SK-N-SH (cell line): ENCODE results near the gene MRPS9. TPM values are rescaled to one million over a fixed set of nuclear protein-coding genes. Genes with fewer than 3 reads are reported as not detected.
A peak's percentile ranks its signal among the peaks of the same experiment; 100 is the strongest.

Experiments used
- CTCF ChIA-PET: fragments of 300-600, 350-600 bp; formaldehyde crosslinking; extraction: SDS; loops from one replicate; lab custom pipeline; 2021; lab: Yijun Ruan, JAX
- POLR2A ChIA-PET: fragments of 350-600 bp; sonication (Branson Sonifier 250); formaldehyde crosslinking; extraction: SDS; loops from one replicate; lab custom pipeline; 2020; ENCODE audit warnings: antibody characterized with exemption, inconsistent platforms; lab: Yijun Ruan, JAX
- DNase-seq: peaks from one replicate; pipeline ENCODE4 v3.0.0; 2012
- H2AFZ ChIP-seq: fragments of 200-600 bp; sonication (generic); 2 replicates; pipeline ENCODE4 v1.8.1; 2016; ENCODE audit warnings: antibody characterized with exemption, mild to moderate bottlenecking, low read depth
- H3F3A ChIP-seq: fragments of 200-600 bp; sonication (generic); replicated peaks from 2 replicates; pipeline ENCODE3; 2016; ENCODE audit warnings: antibody characterized with exemption, mild to moderate bottlenecking; ENCODE audit not compliant: insufficient read depth
- H3K27ac ChIP-seq, 2 experiments: fragments of 200-500 bp in 1 of 2; fragments of 200-600 bp in 1 of 2; sonication (Bioruptor generic) in 1 of 2; sonication (generic), shearing (Covaris generic) in 1 of 2; 2 replicates each; pipeline versions ENCODE4 v1.5.1 to v1.6.1; 2014 to 2016; ENCODE audit warnings: low read depth in 2 of 2, inconsistent platforms in 1 of 2, low read length in 1 of 2, mild to moderate bottlenecking in 1 of 2, mixed read lengths in 1 of 2
- H3K27me3 ChIP-seq: fragments of 200-600 bp; sonication (generic), shearing (Covaris generic); 2 replicates; pipeline ENCODE4 v1.6.1; 2016; ENCODE audit warnings: mixed run types; ENCODE audit not compliant: insufficient read depth
- H3K36me3 ChIP-seq, 2 experiments: fragments of 200-500 bp in 1 of 2; fragments of 200-600 bp in 1 of 2; sonication (Bioruptor generic) in 1 of 2; sonication (generic) in 1 of 2; replicated peaks in 1 of 2; 2 replicates each; pipeline versions ENCODE3 to v1.5.1; 2014 to 2016; ENCODE audit warnings: low read length in 1 of 2, mild to moderate bottlenecking in 1 of 2; ENCODE audit not compliant: insufficient read depth in 2 of 2, control insufficient read depth in 1 of 2
- H3K4me1 ChIP-seq, 2 experiments: fragments of 200-500 bp in 1 of 2; fragments of 200-600 bp in 1 of 2; sonication (Bioruptor generic) in 1 of 2; sonication (generic), shearing (Covaris generic) in 1 of 2; 2 replicates each; pipeline versions ENCODE4 v1.5.1 to v1.6.1; 2014 to 2016; ENCODE audit warnings: low read depth in 1 of 2, low read length in 1 of 2, mixed run types in 1 of 2; ENCODE audit not compliant: insufficient read depth in 2 of 2, control insufficient read depth in 1 of 2
- H3K4me2 ChIP-seq: fragments of 200-600 bp; sonication (generic), shearing (Covaris generic); 2 replicates; pipeline ENCODE4 v1.6.1; 2017; ENCODE audit warnings: mixed run types
- H3K4me3 ChIP-seq, 2 experiments: fragments of 200-500 bp in 1 of 2; fragments of 200-600 bp in 1 of 2; sonication (Bioruptor generic) in 1 of 2; sonication (generic), shearing (Covaris generic) in 1 of 2; 2 replicates each; pipeline versions ENCODE4 v1.5.1 to v1.8.1; 2014 to 2016; ENCODE audit warnings: low read depth in 2 of 2, inconsistent platforms in 1 of 2, low read length in 1 of 2, mild to moderate bottlenecking in 1 of 2, mixed read lengths in 1 of 2, moderate library complexity in 1 of 2
- H3K79me2 ChIP-seq: fragments of 200-600 bp; sonication (generic); 2 replicates; pipeline ENCODE4 v1.8.1; 2017; ENCODE audit warnings: mild to moderate bottlenecking; ENCODE audit not compliant: insufficient read depth
- H3K9ac ChIP-seq: fragments of 200-600 bp; sonication (generic); 2 replicates; pipeline ENCODE4 v1.6.1; 2017; ENCODE audit warnings: mixed run types
- H3K9me2 ChIP-seq: fragments of 200-600 bp; sonication (generic); 2 replicates; pipeline ENCODE4 v1.6.1; 2017; ENCODE audit warnings: mixed run types
- H3K9me3 ChIP-seq: fragments of 200-600 bp; sonication (generic); 2 replicates; pipeline ENCODE4 v1.6.1; 2017; ENCODE audit warnings: mixed run types, mild to moderate bottlenecking, moderate library complexity
- H4K20me1 ChIP-seq: fragments of 200-600 bp; sonication (generic); 2 replicates; pipeline ENCODE4 v1.6.1; 2017; ENCODE audit warnings: mild to moderate bottlenecking, mixed run types; ENCODE audit not compliant: insufficient read depth
- CHD2 ChIP-seq: fragments of 150-350 bp; IDR thresholded peaks from 2 replicates; pipeline ENCODE4 v1.6.1; 2018; ENCODE audit warnings: low read length; ENCODE audit not compliant: partially characterized antibody
- FOXJ3 ChIP-seq: sonication (generic); formaldehyde crosslinking; IDR thresholded peaks from 2 replicates; pipeline ENCODE4 v1.5.1; 2020; ENCODE audit warnings: mild to moderate bottlenecking, missing genetic modification reagents
- GATA2 ChIP-seq: sonication (generic); formaldehyde crosslinking; IDR thresholded peaks from 2 replicates; pipeline ENCODE4 v1.5.0; 2020; ENCODE audit warnings: mild to moderate bottlenecking, missing genetic modification reagents
- JUND ChIP-seq: IDR thresholded peaks from 2 replicates; pipeline ENCODE4 v1.4.0; 2012
- MEF2A ChIP-seq: IDR thresholded peaks from 2 replicates; pipeline ENCODE4 v1.4.0; 2012; ENCODE audit warnings: low read depth, borderline replicate concordance
- MXI1 ChIP-seq: IDR thresholded peaks from 2 replicates; pipeline ENCODE4 v1.6.1; 2012; ENCODE audit warnings: mild to moderate bottlenecking, low read depth, low read length, improper control_type of control experiment
- NRF1 ChIP-seq: IDR thresholded peaks from 2 replicates; pipeline ENCODE4 v1.6.1; 2012; ENCODE audit warnings: low read depth, mild to moderate bottlenecking, low read length
- POLR2AphosphoS5 ChIP-seq: IDR thresholded peaks from 2 replicates; pipeline ENCODE4 v1.6.1; 2012; ENCODE audit warnings: low read depth, low read length
- RAD21 ChIP-seq: IDR thresholded peaks from 2 replicates; pipeline ENCODE4 v1.6.1; 2012; ENCODE audit warnings: mild to moderate bottlenecking, low read length
- RCOR1 ChIP-seq: fragments of 150-350 bp; IDR thresholded peaks from 2 replicates; pipeline ENCODE4 v1.6.1; 2017; ENCODE audit warnings: antibody characterized with exemption, low read length
- REST ChIP-seq: IDR thresholded peaks from 2 replicates; pipeline ENCODE4 v1.6.1; 2012; ENCODE audit warnings: mild to moderate bottlenecking, low read depth, low read length, moderate library complexity
- RXRA ChIP-seq: IDR thresholded peaks from 2 replicates; pipeline ENCODE4 v1.4.0; 2012; ENCODE audit warnings: low read depth, mild to moderate bottlenecking, borderline replicate concordance
- SMC3 ChIP-seq: IDR thresholded peaks from 2 replicates; pipeline ENCODE4 v1.6.1; 2012; ENCODE audit warnings: low read depth, low read length, improper control_type of control experiment
- TCF12 ChIP-seq: IDR thresholded peaks from 2 replicates; pipeline ENCODE4 v1.4.0; 2012
- USF2 ChIP-seq: fragments of 150-350 bp; IDR thresholded peaks from 2 replicates; pipeline ENCODE4 v1.6.1; 2017; ENCODE audit warnings: antibody characterized with exemption, low read length, low read depth, borderline replicate concordance
- WGBS: methylation state at CpG from one replicate; pipeline ENCODE4 v1.1.6; 2017; ENCODE audit warnings: low lambda C conversion rate; 5-methylcytosine and 5-hydroxymethylcytosine counted together
- polyA plus RNA-seq, 3 experiments: library from polyadenylated mRNA; depleted of rRNA; stranded (reverse); fragments of >200 nt; gene quantifications; 2 replicates each; pipeline ENCODE4 v1.2.3, GENCODE V29; 2012
- TF ChIP-seq, protein P1 (sequence below): fragments of 200-600 bp; sonication (generic); IDR thresholded peaks from 2 replicates; pipeline ENCODE4 v1.6.1; 2017; ENCODE audit warnings: antibody characterized with exemption, mild to moderate bottlenecking, moderate library complexity
- TF ChIP-seq, protein P2 (sequence below): IDR thresholded peaks from 2 replicates; pipeline ENCODE4; 2012
- TF ChIP-seq, protein P3 (sequence below): IDR thresholded peaks from 2 replicates; pipeline ENCODE4 v1.4.0; 2012; ENCODE audit warnings: low read depth, borderline replicate concordance

The MRPS9 gene
- polyA plus RNA-seq, 1 of the 3 experiments (the other 2 are of a cell fraction), result 31.8 TPM

DNA sequence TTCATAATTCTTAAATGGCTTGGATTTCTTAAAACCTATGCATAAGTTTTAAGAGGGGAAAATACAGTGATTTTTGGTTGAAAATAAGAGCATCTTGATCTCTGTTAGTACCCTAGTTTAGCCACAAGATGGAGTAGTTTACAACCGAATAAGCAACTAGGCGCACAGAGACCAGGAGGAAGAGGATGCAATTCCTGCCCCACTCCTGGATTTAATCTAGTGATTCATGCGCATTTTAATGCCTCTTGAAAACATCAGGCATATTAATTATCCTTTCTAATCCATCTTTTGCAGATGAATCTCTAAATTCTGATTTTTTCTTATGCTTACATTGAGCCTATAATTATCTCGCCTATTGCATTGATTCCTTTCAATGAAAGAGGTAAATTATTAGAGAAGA, 76.7 kb downstream of the MRPS9 start (continued):
- TF ChIP-seq, protein P1, sequence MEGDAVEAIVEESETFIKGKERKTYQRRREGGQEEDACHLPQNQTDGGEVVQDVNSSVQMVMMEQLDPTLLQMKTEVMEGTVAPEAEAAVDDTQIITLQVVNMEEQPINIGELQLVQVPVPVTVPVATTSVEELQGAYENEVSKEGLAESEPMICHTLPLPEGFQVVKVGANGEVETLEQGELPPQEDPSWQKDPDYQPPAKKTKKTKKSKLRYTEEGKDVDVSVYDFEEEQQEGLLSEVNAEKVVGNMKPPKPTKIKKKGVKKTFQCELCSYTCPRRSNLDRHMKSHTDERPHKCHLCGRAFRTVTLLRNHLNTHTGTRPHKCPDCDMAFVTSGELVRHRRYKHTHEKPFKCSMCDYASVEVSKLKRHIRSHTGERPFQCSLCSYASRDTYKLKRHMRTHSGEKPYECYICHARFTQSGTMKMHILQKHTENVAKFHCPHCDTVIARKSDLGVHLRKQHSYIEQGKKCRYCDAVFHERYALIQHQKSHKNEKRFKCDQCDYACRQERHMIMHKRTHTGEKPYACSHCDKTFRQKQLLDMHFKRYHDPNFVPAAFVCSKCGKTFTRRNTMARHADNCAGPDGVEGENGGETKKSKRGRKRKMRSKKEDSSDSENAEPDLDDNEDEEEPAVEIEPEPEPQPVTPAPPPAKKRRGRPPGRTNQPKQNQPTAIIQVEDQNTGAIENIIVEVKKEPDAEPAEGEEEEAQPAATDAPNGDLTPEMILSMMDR, result peak; percentile 86
- TF ChIP-seq TCF12, result no peak
- no peak for TF ChIP-seq JUND
- TF ChIP-seq USF2, result no peak
- TF ChIP-seq RAD21, result peak; percentile 94

DNA sequence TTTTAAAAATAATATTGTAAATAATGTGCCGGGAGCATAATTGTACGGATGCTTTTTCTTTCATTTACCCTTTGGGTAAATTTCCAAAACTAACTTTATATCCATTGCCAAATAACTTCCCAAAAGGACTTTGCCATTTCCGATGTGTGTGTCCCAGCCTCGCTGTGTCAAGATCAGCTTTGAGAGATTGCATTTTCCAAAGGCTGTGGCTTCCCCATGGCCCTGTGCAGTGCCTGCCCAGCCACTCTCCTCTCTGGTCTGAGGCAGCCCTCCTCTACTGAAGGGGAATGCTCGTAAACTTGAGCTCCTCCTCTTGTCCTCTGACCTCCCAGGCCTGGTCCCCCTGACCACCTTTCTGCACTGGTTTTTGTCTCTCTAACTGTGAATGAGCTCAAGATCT, 78.5 kb downstream of the MRPS9 start:
- no peak overlapping the region for H3K4me2 ChIP-seq
- H2AFZ ChIP-seq, result no peak overlapping the region
- H3K9me3 ChIP-seq, result no peaks in the 10 kb centered on the region
- no peak for DNase-seq
- no peak overlapping the region for H3K9ac ChIP-seq
- no peaks in the 10 kb centered on the region for H3F3A ChIP-seq
- H4K20me1 ChIP-seq, result no peaks in the 10 kb centered on the region
- H3K9me2 ChIP-seq, result no peaks in the 10 kb centered on the region
- 84% methylated on average over 5 of the region's 5 CpGs for WGBS
- POLR2A ChIA-PET, result interaction anchor here (2.3 kb wide), 1 partner anchor 119 kb away, joined by 7 read pairs; no protein-coding TSS in a partner anchor
- peaks cover 0 to 10% of the 10 kb centered on the region in 2 experiments; a peak in 1 of 4 replicates for H3K4me1 ChIP-seq
- CTCF ChIA-PET, result interaction anchor here (1.0 to 18.8 kb wide), 8 partner anchors 9 to 177 kb away, joined by 3 to 459 read pairs (median 29); partner anchors contain the start of gene GPR45
- no peak overlapping the region for H3K4me3 ChIP-seq
- H3K36me3 ChIP-seq, result no peaks in the 10 kb centered on the region
- H3K27me3 ChIP-seq, result no peaks in the 10 kb centered on the region
- no peak overlapping the region for H3K27ac ChIP-seq
- TF ChIP-seq NRF1, result no peak
- TF ChIP-seq MEF2A, result no peak
- TF ChIP-seq, protein P2, sequence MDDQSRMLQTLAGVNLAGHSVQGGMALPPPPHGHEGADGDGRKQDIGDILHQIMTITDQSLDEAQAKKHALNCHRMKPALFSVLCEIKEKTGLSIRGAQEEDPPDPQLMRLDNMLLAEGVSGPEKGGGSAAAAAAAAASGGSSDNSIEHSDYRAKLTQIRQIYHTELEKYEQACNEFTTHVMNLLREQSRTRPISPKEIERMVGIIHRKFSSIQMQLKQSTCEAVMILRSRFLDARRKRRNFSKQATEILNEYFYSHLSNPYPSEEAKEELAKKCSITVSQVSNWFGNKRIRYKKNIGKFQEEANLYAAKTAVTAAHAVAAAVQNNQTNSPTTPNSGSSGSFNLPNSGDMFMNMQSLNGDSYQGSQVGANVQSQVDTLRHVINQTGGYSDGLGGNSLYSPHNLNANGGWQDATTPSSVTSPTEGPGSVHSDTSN, result no peak
- TF ChIP-seq RXRA, result no peak
- no peak for TF ChIP-seq GATA2
- TF ChIP-seq MXI1, result no peak
- no peak for TF ChIP-seq SMC3
- no peak for TF ChIP-seq FOXJ3 (CRISPR knock-in tag)
- TF ChIP-seq, protein P3, sequence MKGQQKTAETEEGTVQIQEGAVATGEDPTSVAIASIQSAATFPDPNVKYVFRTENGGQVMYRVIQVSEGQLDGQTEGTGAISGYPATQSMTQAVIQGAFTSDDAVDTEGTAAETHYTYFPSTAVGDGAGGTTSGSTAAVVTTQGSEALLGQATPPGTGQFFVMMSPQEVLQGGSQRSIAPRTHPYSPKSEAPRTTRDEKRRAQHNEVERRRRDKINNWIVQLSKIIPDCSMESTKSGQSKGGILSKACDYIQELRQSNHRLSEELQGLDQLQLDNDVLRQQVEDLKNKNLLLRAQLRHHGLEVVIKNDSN, result no peak
- no peak for TF ChIP-seq CHD2
- TF ChIP-seq POLR2AphosphoS5, result no peak
- no peak for TF ChIP-seq RCOR1
- TF ChIP-seq REST, result no peak
- TF ChIP-seq JUND, result no peak
- TF ChIP-seq, all 33 proteins: peak for 0
- no peaks in the 10 kb centered on the region for H3K79me2 ChIP-seq
